HepG2 (cell line): Measurements from ENCODE around the gene C2orf92. TPM values are rescaled to one million over a fixed set of nuclear protein-coding genes. Genes with fewer than 3 reads are reported as not detected.

Source experiments
- EED ChIP-seq: sonication (generic); formaldehyde crosslinking; IDR thresholded peaks from 2 replicates; pipeline ENCODE4 v1.5.0; 2020; ENCODE audit warnings: mild to moderate bottlenecking, missing genetic modification reagents
- FOXA1 ChIP-seq, 2 experiments: fragments of 450-650 bp in 1 of 2; sonication (generic) in 1 of 2; formaldehyde crosslinking in 1 of 2; IDR thresholded peaks; 2 replicates each; pipeline versions ENCODE4 v1.4.0 to v1.6.1; 2016 to 2020; ENCODE audit warnings: missing genetic modification reagents in 1 of 2
- HNRNPH1 ChIP-seq: fragments of 200-400 bp; formaldehyde crosslinking; optimal IDR thresholded peaks from 2 replicates; pipeline ENCODE3; 2017; ENCODE audit warnings: mild to moderate bottlenecking, low read depth, low read length
- NCOA2 ChIP-seq: sonication (generic); formaldehyde crosslinking; IDR thresholded peaks from 2 replicates; pipeline ENCODE4 v1.8.0; 2022; ENCODE audit warnings: inconsistent platforms
- PTBP1 ChIP-seq: fragments of 200-400 bp; formaldehyde crosslinking; IDR thresholded peaks from 2 replicates; pipeline ENCODE4 v1.6.1; 2018; ENCODE audit warnings: low read length, low read depth; ENCODE audit not compliant: poor library complexity, severe bottlenecking
- RFX3 ChIP-seq: IDR thresholded peaks from 2 replicates; pipeline ENCODE4 v1.6.1; 2016; ENCODE audit warnings: missing biosample characterization, missing genetic modification reagents
- RFXANK ChIP-seq: IDR thresholded peaks from 2 replicates; pipeline ENCODE4 v1.6.1; 2016
- TGIF2 ChIP-seq: IDR thresholded peaks from 2 replicates; pipeline ENCODE4 v1.6.1; 2016; ENCODE audit warnings: control low read depth, missing compliant biosample characterization
- ZFX ChIP-seq: sonication (generic); formaldehyde crosslinking; IDR thresholded peaks from 2 replicates; pipeline ENCODE4 v1.4.0; 2020; ENCODE audit warnings: mild to moderate bottlenecking, low read depth, missing genetic modification reagents, moderate library complexity
- ZNF12 ChIP-seq: sonication (generic); formaldehyde crosslinking; IDR thresholded peaks from 2 replicates; pipeline ENCODE4 v1.5.0; 2020; ENCODE audit warnings: missing genetic modification reagents
- ZNF235 ChIP-seq: sonication (generic); formaldehyde crosslinking; IDR thresholded peaks from 2 replicates; pipeline ENCODE4 v1.8.1; 2023; ENCODE audit warnings: mild to moderate bottlenecking, missing genetic modification reagents, borderline replicate concordance
- ZNF317 ChIP-seq: sonication (generic); formaldehyde crosslinking; IDR thresholded peaks from 2 replicates; pipeline ENCODE4 v1.5.0; 2020; ENCODE audit warnings: mild to moderate bottlenecking, missing genetic modification reagents
- ZNF333 ChIP-seq: sonication (generic); formaldehyde crosslinking; IDR thresholded peaks from 2 replicates; pipeline ENCODE4 v1.4.0; 2020; ENCODE audit warnings: mild to moderate bottlenecking, missing genetic modification reagents, borderline replicate concordance
- ZNF567 ChIP-seq: sonication (generic); formaldehyde crosslinking; IDR thresholded peaks from 2 replicates; pipeline ENCODE4 v1.8.1; 2023; ENCODE audit warnings: mild to moderate bottlenecking, missing genetic modification reagents, borderline replicate concordance
- ZNF614 ChIP-seq: IDR thresholded peaks from 2 replicates; pipeline ENCODE4 v1.6.1; 2018; ENCODE audit warnings: missing biosample characterization, missing genetic modification reagents, inconsistent platforms, borderline replicate concordance
- ZNF703 ChIP-seq: sonication (generic); formaldehyde crosslinking; IDR thresholded peaks from 2 replicates; pipeline ENCODE4 v1.5.1; 2020; ENCODE audit warnings: missing genetic modification reagents, mild to moderate bottlenecking, moderate library complexity, borderline replicate concordance
- polyA plus RNA-seq, 8 experiments: library from polyadenylated mRNA; depleted of rRNA in 3 of 8; stranded (reverse) in 7 of 8; unstranded in 1 of 8; fragments of >200 nt; fragmentation: Illumina TruSeq in 4 of 8; extraction: Trizol in 4 of 8; gene quantifications; 2 replicates each; pipeline versions ENCODE4 v1.2.1 to v1.2.3, GENCODE V29; 2011 to 2016; ENCODE audit warnings: low read depth in 4 of 8, missing spikeins in 1 of 8, mixed read lengths in 1 of 8; ENCODE audit not compliant: insufficient read depth in 1 of 8
- total RNA-seq, 5 experiments: library from RNA; depleted of rRNA; stranded (reverse); fragments of >200 nt; fragmentation: Illumina TruSeq; extraction: Trizol; gene quantifications; 2 replicates each; pipeline ENCODE4 v1.2.3, GENCODE V29; 2016; ENCODE audit warnings: low read depth in 1 of 5
- TF ChIP-seq, protein P1 (sequence below): sonication (generic); formaldehyde crosslinking; IDR thresholded peaks from 2 replicates; pipeline ENCODE4 v1.4.0; 2020; ENCODE audit warnings: missing genetic modification reagents, borderline replicate concordance
- TF ChIP-seq, protein P2 (sequence below): sonication (generic); formaldehyde crosslinking; IDR thresholded peaks from 2 replicates; pipeline ENCODE4 v1.4.0; 2020; ENCODE audit warnings: missing genetic modification reagents, borderline replicate concordance
- TF ChIP-seq, protein P3 (sequence below): IDR thresholded peaks from 2 replicates; pipeline ENCODE4 v1.6.1; 2012; ENCODE audit warnings: low read length, improper control_type of control experiment
- TF ChIP-seq, protein P4 (sequence below): sonication (generic); formaldehyde crosslinking; IDR thresholded peaks from 2 replicates; pipeline ENCODE4 v1.5.1; 2020; ENCODE audit warnings: missing genetic modification reagents, mild to moderate bottlenecking, borderline replicate concordance
- TF ChIP-seq, protein P5 (sequence below): sonication (generic); formaldehyde crosslinking; IDR thresholded peaks from 2 replicates; pipeline ENCODE4 v1.8.0; 2022; ENCODE audit warnings: low read depth, missing genetic modification reagents

The C2orf92 gene
- total and polyA plus RNA-seq, 2 of the 13 experiments (the other 11 are each of a cell fraction or from before 2014, with no cell fraction given), result 4.9 to 5.0 TPM

DNA sequence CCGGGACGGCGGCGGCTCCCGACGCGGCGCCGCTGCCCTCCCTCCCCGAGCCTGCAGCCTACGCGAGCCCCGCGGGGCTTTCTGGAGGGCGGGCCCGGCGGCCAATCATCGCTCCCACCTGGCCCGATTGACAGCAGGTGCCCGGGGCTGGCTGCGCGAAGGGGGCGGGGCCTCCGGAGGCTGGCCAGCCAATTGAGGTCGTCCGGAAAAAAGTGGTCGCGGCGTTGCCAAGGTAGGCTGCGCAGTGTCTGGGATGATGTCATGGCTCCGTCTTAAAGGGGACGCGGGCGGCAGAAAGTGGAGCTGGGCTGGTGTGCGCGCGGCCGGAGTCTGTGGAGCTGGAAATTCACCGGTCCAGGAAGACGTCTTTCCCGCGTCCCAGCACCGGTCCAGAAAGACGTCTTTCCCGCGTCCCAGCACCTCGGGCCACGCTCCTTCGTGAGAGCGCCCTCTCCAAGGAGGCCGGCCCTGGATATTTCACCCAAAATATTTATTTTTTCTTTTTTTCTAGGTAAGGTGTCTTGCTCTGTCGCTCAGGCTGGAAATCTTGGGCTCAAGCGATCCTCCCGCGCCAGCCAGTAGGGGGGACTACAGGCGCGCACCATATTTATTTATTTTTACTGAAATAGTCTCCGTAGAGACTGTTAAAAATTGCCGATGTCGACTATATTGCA, 5.4 kb upstream of the C2orf92 start, which contains the start of gene ACTR1B (continued):
- no peak; the same call in 1 of the 2 replicates for TF ChIP-seq ZNF703 (CRISPR knock-in tag)
- 0 out of 2 replicates have a peak, but pooled peaks have one; percentile 50 for TF ChIP-seq ZNF614 (CRISPR knock-in tag)
- TF ChIP-seq, protein P1, sequence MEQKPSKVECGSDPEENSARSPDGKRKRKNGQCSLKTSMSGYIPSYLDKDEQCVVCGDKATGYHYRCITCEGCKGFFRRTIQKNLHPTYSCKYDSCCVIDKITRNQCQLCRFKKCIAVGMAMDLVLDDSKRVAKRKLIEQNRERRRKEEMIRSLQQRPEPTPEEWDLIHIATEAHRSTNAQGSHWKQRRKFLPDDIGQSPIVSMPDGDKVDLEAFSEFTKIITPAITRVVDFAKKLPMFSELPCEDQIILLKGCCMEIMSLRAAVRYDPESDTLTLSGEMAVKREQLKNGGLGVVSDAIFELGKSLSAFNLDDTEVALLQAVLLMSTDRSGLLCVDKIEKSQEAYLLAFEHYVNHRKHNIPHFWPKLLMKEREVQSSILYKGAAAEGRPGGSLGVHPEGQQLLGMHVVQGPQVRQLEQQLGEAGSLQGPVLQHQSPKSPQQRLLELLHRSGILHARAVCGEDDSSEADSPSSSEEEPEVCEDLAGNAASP, result peak; percentile 19
- peak; percentile 94 for TF ChIP-seq PTBP1
- TF ChIP-seq, protein P2, sequence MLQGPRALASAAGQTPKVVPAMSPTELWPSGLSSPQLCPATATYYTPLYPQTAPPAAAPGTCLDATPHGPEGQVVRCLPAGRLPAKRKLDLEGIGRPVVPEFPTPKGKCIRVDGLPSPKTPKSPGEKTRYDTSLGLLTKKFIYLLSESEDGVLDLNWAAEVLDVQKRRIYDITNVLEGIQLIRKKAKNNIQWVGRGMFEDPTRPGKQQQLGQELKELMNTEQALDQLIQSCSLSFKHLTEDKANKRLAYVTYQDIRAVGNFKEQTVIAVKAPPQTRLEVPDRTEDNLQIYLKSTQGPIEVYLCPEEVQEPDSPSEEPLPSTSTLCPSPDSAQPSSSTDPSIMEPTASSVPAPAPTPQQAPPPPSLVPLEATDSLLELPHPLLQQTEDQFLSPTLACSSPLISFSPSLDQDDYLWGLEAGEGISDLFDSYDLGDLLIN (CRISPR knock-in tag), result peak; percentile 64; the same call in 1 of the 2 replicates
- TF ChIP-seq ZNF333 (CRISPR knock-in tag), result no peak
- TF ChIP-seq EED (CRISPR knock-in tag), result no peak
- TF ChIP-seq, protein P3, sequence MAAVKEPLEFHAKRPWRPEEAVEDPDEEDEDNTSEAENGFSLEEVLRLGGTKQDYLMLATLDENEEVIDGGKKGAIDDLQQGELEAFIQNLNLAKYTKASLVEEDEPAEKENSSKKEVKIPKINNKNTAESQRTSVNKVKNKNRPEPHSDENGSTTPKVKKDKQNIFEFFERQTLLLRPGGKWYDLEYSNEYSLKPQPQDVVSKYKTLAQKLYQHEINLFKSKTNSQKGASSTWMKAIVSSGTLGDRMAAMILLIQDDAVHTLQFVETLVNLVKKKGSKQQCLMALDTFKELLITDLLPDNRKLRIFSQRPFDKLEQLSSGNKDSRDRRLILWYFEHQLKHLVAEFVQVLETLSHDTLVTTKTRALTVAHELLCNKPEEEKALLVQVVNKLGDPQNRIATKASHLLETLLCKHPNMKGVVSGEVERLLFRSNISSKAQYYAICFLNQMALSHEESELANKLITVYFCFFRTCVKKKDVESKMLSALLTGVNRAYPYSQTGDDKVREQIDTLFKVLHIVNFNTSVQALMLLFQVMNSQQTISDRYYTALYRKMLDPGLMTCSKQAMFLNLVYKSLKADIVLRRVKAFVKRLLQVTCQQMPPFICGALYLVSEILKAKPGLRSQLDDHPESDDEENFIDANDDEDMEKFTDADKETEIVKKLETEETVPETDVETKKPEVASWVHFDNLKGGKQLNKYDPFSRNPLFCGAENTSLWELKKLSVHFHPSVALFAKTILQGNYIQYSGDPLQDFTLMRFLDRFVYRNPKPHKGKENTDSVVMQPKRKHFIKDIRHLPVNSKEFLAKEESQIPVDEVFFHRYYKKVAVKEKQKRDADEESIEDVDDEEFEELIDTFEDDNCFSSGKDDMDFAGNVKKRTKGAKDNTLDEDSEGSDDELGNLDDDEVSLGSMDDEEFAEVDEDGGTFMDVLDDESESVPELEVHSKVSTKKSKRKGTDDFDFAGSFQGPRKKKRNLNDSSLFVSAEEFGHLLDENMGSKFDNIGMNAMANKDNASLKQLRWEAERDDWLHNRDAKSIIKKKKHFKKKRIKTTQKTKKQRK, result no peak
- no peak for TF ChIP-seq ZNF12 (CRISPR knock-in tag)
- 0 out of 2 replicates have a peak, but pooled peaks have one; percentile 16 for TF ChIP-seq NCOA2 (CRISPR knock-in tag)
- peak; percentile 95 for TF ChIP-seq RFXANK
- no peak for TF ChIP-seq TGIF2 (CRISPR knock-in tag)
- TF ChIP-seq HNRNPH1, result no peak
- TF ChIP-seq FOXA1 (IDR thresholded peaks at IDR 0.05), result no peak
- no peak for TF ChIP-seq FOXA1 (CRISPR knock-in tag; IDR thresholded peaks at IDR 0.05)
- no peak for TF ChIP-seq ZNF567 (CRISPR knock-in tag)
- peak; percentile 64 for TF ChIP-seq RFX3 (CRISPR knock-in tag)
- TF ChIP-seq ZNF317 (CRISPR knock-in tag), result peak; percentile 72
- TF ChIP-seq ZNF235 (CRISPR knock-in tag), result peak; percentile 57; the same call in 1 of the 2 replicates
- TF ChIP-seq, protein P4, sequence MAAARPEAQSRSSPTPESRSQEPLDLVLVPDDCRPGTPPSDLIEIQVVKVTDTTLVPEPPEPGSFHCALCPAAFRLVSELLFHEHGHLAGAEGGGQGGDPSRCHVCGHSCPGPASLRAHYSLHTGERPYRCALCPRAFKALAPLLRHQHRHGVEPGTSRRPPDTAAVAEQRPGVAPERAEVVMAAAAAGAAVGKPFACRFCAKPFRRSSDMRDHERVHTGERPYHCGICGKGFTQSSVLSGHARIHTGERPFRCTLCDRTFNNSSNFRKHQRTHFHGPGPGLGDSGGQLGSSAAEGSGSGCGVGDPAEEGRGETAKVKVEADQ (CRISPR knock-in tag), result no peak
- TF ChIP-seq ZFX (CRISPR knock-in tag), result peak; percentile 37; the same call in 1 of the 2 replicates
- TF ChIP-seq, protein P5, sequence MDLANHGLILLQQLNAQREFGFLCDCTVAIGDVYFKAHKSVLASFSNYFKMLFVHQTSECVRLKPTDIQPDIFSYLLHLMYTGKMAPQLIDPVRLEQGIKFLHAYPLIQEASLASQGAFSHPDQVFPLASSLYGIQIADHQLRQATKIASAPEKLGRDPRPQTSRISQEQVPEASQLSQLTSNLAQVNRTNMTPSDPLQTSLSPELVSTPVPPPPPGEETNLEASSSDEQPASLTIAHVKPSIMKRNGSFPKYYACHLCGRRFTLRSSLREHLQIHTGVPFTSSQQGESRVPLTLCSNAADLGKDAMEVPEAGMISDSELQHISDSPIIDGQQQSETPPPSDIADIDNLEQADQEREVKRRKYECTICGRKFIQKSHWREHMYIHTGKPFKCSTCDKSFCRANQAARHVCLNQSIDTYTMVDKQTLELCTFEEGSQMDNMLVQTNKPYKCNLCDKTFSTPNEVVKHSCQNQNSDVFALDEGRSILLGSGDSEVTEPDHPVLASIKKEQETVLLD, result peak; percentile 78
